Mesenchymal stem cell (in vitro differentiated cells and primary cell): ENCODE measurements around the gene SIRPB2.

ENCODE experiments used
- DNase-seq: peaks from one replicate; pipeline ENCODE4 v3.0.0-alpha.2; 2013
- H2AFZ ChIP-seq: one replicate; pipeline ENCODE4 v1.6.1; 2013; ENCODE audit warnings: low read depth, mild to moderate bottlenecking, control low read depth, inconsistent platforms, low read length, moderate library complexity
- H2AK5ac ChIP-seq: 2 replicates; pipeline ENCODE4 v1.6.1; 2013; ENCODE audit warnings: low read length, moderate library complexity, mild to moderate bottlenecking, inconsistent platforms; ENCODE audit not compliant: severe bottlenecking
- H2BK120ac ChIP-seq: one replicate; pipeline ENCODE4 v1.6.1; 2013; ENCODE audit warnings: low read depth, mild to moderate bottlenecking, inconsistent platforms, low read length, moderate library complexity
- H2BK12ac ChIP-seq, 2 experiments: one replicate each; pipeline ENCODE4 v1.6.1; 2013; ENCODE audit warnings: inconsistent platforms in 2 of 2, low read length in 2 of 2, mild to moderate bottlenecking in 2 of 2, moderate library complexity in 2 of 2, control low read depth in 1 of 2
- H2BK15ac ChIP-seq: one replicate; pipeline ENCODE4 v1.6.1; 2013; ENCODE audit warnings: mild to moderate bottlenecking, low read depth, inconsistent platforms; ENCODE audit not compliant: poor library complexity, severe bottlenecking
- H2BK5ac ChIP-seq: 2 replicates; pipeline ENCODE4 v1.6.1; 2013; ENCODE audit warnings: low read depth, mild to moderate bottlenecking, low read length, control low read depth, inconsistent platforms; ENCODE audit not compliant: poor library complexity, severe bottlenecking
- H3K14ac ChIP-seq, 2 experiments: one replicate each; pipeline ENCODE4 v1.6.1; 2013; ENCODE audit warnings: inconsistent platforms in 2 of 2, low read length in 2 of 2, control low read depth in 1 of 2, mild to moderate bottlenecking in 1 of 2, moderate library complexity in 1 of 2
- H3K18ac ChIP-seq, 2 experiments: one replicate each; pipeline ENCODE4 v1.6.1; 2013; ENCODE audit warnings: inconsistent platforms in 2 of 2, low read length in 2 of 2, control low read depth in 1 of 2, low read depth in 1 of 2, mild to moderate bottlenecking in 1 of 2
- H3K23ac ChIP-seq, 2 experiments: one replicate each; pipeline ENCODE4 v1.6.1; 2013; ENCODE audit warnings: inconsistent platforms in 2 of 2, low read length in 2 of 2, mild to moderate bottlenecking in 2 of 2, moderate library complexity in 2 of 2, control low read depth in 1 of 2
- H3K27ac ChIP-seq: 2 replicates; pipeline ENCODE4 v1.5.1; 2013; ENCODE audit warnings: mild to moderate bottlenecking, moderate library complexity, low read length, control low read depth, inconsistent platforms; ENCODE audit not compliant: poor library complexity, severe bottlenecking
- H3K27me3 ChIP-seq, 2 experiments: 2 replicates each; pipeline versions ENCODE4 v1.6.1 to v1.7.0; 2013; ENCODE audit warnings: low read length in 2 of 2, mild to moderate bottlenecking in 2 of 2, moderate library complexity in 2 of 2, control low read depth in 1 of 2, inconsistent platforms in 1 of 2; ENCODE audit not compliant: control insufficient read depth in 1 of 2, insufficient read depth in 1 of 2
- H3K36me3 ChIP-seq, 2 experiments: 2 replicates each; pipeline versions ENCODE4 v1.6.1 to v1.7.0; 2013; ENCODE audit warnings: low read length in 2 of 2, control low read depth in 1 of 2, inconsistent platforms in 1 of 2, low read depth in 1 of 2, mild to moderate bottlenecking in 1 of 2; ENCODE audit not compliant: insufficient read depth in 2 of 2, control insufficient read depth in 1 of 2
- H3K4ac ChIP-seq, 2 experiments: one replicate each; pipeline ENCODE4 v1.6.1; 2013; ENCODE audit warnings: inconsistent platforms in 2 of 2, low read length in 2 of 2, mild to moderate bottlenecking in 2 of 2, moderate library complexity in 2 of 2, control low read depth in 1 of 2, low read depth in 1 of 2
- H3K4me1 ChIP-seq: 2 replicates; pipeline ENCODE4 v1.6.1; 2013; ENCODE audit warnings: low read depth, low read length, control low read depth; ENCODE audit not compliant: control insufficient read depth, insufficient read depth
- H3K4me2 ChIP-seq: 2 replicates; pipeline ENCODE4 v1.6.1; 2013; ENCODE audit warnings: low read length, mild to moderate bottlenecking, inconsistent platforms; ENCODE audit not compliant: poor library complexity, severe bottlenecking
- H3K4me3 ChIP-seq, 2 experiments: 2 replicates each; pipeline versions ENCODE4 v1.5.1 to v1.7.0; 2013; ENCODE audit warnings: low read length in 2 of 2, mild to moderate bottlenecking in 2 of 2, control low read depth in 1 of 2, low read depth in 1 of 2; ENCODE audit not compliant: insufficient read depth in 1 of 2
- H3K79me1 ChIP-seq: replicated peaks from 2 replicates; pipeline ENCODE4 v1.6.1; 2013; ENCODE audit warnings: mild to moderate bottlenecking, control low read depth, low read length, inconsistent platforms; ENCODE audit not compliant: poor library complexity, severe bottlenecking
- H3K9ac ChIP-seq: 2 replicates; pipeline ENCODE4 v1.7.0; 2013; ENCODE audit warnings: mild to moderate bottlenecking, low read length, moderate library complexity
- H3K9me3 ChIP-seq: 2 replicates; pipeline ENCODE4 v1.7.0; 2013; ENCODE audit warnings: mild to moderate bottlenecking, low read length; ENCODE audit not compliant: control insufficient read depth
- H4K8ac ChIP-seq: one replicate; pipeline ENCODE4 v1.6.1; 2013; ENCODE audit warnings: inconsistent platforms, mild to moderate bottlenecking, low read length, moderate library complexity
- H4K91ac ChIP-seq: one replicate; pipeline ENCODE4 v1.6.1; 2013; ENCODE audit warnings: mild to moderate bottlenecking, low read length, inconsistent platforms
- WGBS: methylation state at CpG from one replicate; pipeline ENCODE4 v1.1.7; 2013; ENCODE audit warnings: mixed read lengths; 5-methylcytosine and 5-hydroxymethylcytosine counted together

SIRPB2 gene

GRCh38 chr20:1437235-1437904, 53.9 kb downstream of the SIRPB2 start:
- H3K9me3 ChIP-seq = no peaks in the 10 kb centered on the region
- no peak overlapping the region for H2AFZ ChIP-seq
- WGBS = 18% methylated on average over 4 of the region's 5 CpGs

GRCh38 chr20:1436263-1436662, 55.0 kb downstream of the SIRPB2 start:
- H3K14ac ChIP-seq = no peak overlapping the region
- no peak overlapping the region for H2BK120ac ChIP-seq
- no peak overlapping the region for H2BK12ac ChIP-seq
- H3K4me1 ChIP-seq = no peaks in the 10 kb centered on the region
- H3K79me1 ChIP-seq = no peaks in the 10 kb centered on the region
- no peak overlapping the region for H3K4me2 ChIP-seq
- no peaks in the 10 kb centered on the region for H3K27me3 ChIP-seq
- no peak overlapping the region for H2BK5ac ChIP-seq
- no peak overlapping the region for H2BK15ac ChIP-seq
- no peak overlapping the region for H3K4ac ChIP-seq
- no peak overlapping the region for H4K91ac ChIP-seq
- no peak overlapping the region for H3K23ac ChIP-seq
- H2AFZ ChIP-seq = no peak overlapping the region
- no peak for DNase-seq
- no peak overlapping the region for H3K18ac ChIP-seq
- no peak overlapping the region for H4K8ac ChIP-seq
- no peaks in the 10 kb centered on the region for H3K9me3 ChIP-seq
- no peak overlapping the region for H3K4me3 ChIP-seq
- H2AK5ac ChIP-seq = no peak overlapping the region
- WGBS = 87% methylated on average over 7 of the region's 8 CpGs
- no peak overlapping the region for H3K27ac ChIP-seq
- no peak overlapping the region for H3K9ac ChIP-seq
- peaks cover 10 to 16% of the 10 kb centered on the region in 2 experiments for H3K36me3 ChIP-seq

More at GRCh38 chr20:1437235-1437904, 53.9 kb downstream of the SIRPB2 start:
- Histone ChIP-seq H3K4me2 (no peak overlapping the region), H2AK5ac (no peak overlapping the region), H3K27me3 (no peaks in the 10 kb centered on the region), H3K4me1 (no peaks in the 10 kb centered on the region), H3K18ac (no peak overlapping the region), H4K8ac (no peak overlapping the region), H3K27ac (no peak overlapping the region), H2BK5ac (no peak overlapping the region), H3K79me1 (peaks cover 1% of the 10 kb centered on the region), H3K36me3 (peaks cover 21 to 26% of the 10 kb centered on the region in 2 experiments), H2BK15ac (no peak overlapping the region), H2BK120ac (no peak overlapping the region), H3K4ac (no peak overlapping the region), H3K23ac (no peak overlapping the region), H2BK12ac (no peak overlapping the region), H3K14ac (no peak overlapping the region), H4K91ac (no peak overlapping the region), H3K9ac (no peak overlapping the region), H3K4me3 (no peak overlapping the region)
- peak; percentile 85 for DNase-seq

- DNase-seq = no peak
- Histone ChIP-seq H2BK120ac (no peak overlapping the region), H3K9me3 (no peaks in the 10 kb centered on the region), H3K9ac (no peak overlapping the region), H4K91ac (no peak overlapping the region), H2AK5ac (peak overlapping the region; percentile 17), H3K4me3 (no peak overlapping the region), H2BK12ac (peak overlapping the region; percentile 42 to 94), H3K23ac (no peak overlapping the region), H3K4me1 (no peaks in the 10 kb centered on the region), H3K79me1 (no peaks in the 10 kb centered on the region), H3K4ac (peak overlapping the region in 1 of 2 experiments; percentile 4), H2BK5ac (no peak overlapping the region), H2BK15ac (no peak overlapping the region), H3K27ac (no peak overlapping the region), H2AFZ (no peak overlapping the region), H3K36me3 (peaks cover 6 to 7% of the 10 kb centered on the region in 2 experiments), H3K18ac (peak overlapping the region; percentile 34 to 56), H3K27me3 (no peaks in the 10 kb centered on the region), H4K8ac (peak overlapping the region; percentile 5), H3K14ac (no peak overlapping the region), H3K4me2 (no peak overlapping the region)
Observed at GRCh38 chr20:1435337-1435699, 55.9 kb downstream of the SIRPB2 start.

- no peaks in the 10 kb centered on the region for H3K4me1 ChIP-seq
- H2BK5ac ChIP-seq = no peak overlapping the region
- WGBS = 10% methylated on average over 1 of the region's 2 CpGs
- H3K9me3 ChIP-seq = no peaks in the 10 kb centered on the region
- H2BK120ac ChIP-seq = no peak overlapping the region
- peak; percentile 97 for DNase-seq
- peak overlapping the region in 1 of 2 experiments; percentile 94 for H2BK12ac ChIP-seq
- H2BK15ac ChIP-seq = no peak overlapping the region
- H2AK5ac ChIP-seq = peak overlapping the region; percentile 17
- no peak overlapping the region for H2AFZ ChIP-seq
- peak overlapping the region; percentile 40 for H3K9ac ChIP-seq
- H3K36me3 ChIP-seq = peaks cover 3% of the 10 kb centered on the region in 2 experiments
- peak overlapping the region; percentile 4 to 35 for H3K4ac ChIP-seq
- no peak overlapping the region for H3K27ac ChIP-seq
- H4K91ac ChIP-seq = peak overlapping the region; percentile 65
- H3K79me1 ChIP-seq = no peaks in the 10 kb centered on the region
- no peak overlapping the region for H3K14ac ChIP-seq
- H4K8ac ChIP-seq = peak overlapping the region; percentile 61
- H3K23ac ChIP-seq = no peak overlapping the region
- H3K18ac ChIP-seq = peak overlapping the region; percentile 34 to 88
- no peaks in the 10 kb centered on the region for H3K27me3 ChIP-seq
- H3K4me3 ChIP-seq = no peak overlapping the region
- H3K4me2 ChIP-seq = no peak overlapping the region
Observed at GRCh38 chr20:1434571-1435336, 56.5 kb downstream of the SIRPB2 start.
